ENCODE results near the gene SYS1. TPM values are rescaled to one million over a fixed set of nuclear protein-coding genes. Genes with fewer than 3 reads are reported as not detected.

SYS1 gene
- total RNA-seq, 5 donors from 2014 or later (not counting 1 experiment from before 2014, with no cell fraction given): 53.1 to 86.9 (median 58.2) TPM

DNA sequence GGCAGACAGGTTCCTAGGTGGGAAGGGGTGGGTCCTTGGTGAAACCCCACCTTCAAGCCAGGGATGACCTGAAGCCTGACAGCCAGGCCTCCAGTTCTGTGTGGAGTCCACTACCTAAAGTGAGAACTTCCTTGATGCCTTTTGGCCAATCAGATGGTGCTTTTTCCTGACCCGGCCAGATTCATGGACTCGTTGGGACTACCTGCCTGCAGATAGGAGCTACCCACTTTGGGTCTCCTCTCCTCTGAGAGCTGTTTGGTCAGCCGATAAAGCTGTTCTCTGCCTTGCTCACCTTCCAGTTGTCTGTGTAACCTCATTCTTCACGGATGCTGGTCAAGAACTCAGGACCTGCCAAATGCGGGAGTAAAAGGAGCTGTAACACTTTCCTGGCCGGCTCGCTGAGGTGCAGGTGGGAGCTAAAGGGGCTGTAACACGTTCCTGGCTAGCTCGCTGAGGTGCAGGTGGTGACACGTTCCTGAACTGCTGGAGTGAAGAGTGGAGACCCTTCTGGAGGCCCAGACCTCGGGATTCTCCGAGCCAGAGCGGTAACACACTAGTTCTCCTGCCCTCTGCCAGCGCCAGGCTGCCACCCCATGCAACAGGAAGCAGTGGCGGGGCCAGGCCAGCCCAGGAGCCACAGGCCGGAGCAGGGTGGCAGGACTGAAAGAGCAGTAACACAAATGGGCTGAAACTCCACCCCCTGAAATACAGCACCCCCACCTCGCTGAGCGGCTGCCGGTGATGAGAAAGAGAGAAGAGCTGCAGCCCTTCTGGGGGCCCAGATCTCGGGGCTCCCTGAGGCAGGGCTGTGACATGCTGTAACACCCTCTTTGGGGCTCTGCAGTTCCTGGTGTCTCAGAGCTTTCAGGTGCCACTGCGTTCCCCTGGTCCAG lies 31.5 kb downstream of the SYS1 start:
- no peak for ATAC-seq (replicated peaks in 1 of 4)
- Mint-ChIP-seq H3K27ac (no peak overlapping the region), H3K9me3 (peaks cover 0 to 3% (median 2%) of the 10 kb centered on the region in 3 donors), H3K36me3 (peaks cover 6% of the 10 kb centered on the region), H3K27me3 (no peaks in the 10 kb centered on the region), H3K4me1 (peaks cover 0 to 5% (median 0%) of the 10 kb centered on the region in 3 donors), H3K4me3 (no peak overlapping the region)
- Histone ChIP-seq H3K27me3 (replicated peaks in 1 of 2; ENCODE audit: control insufficient read depth in 2 of 2, extremely low read depth in 1 of 2, insufficient read depth in 2 of 2, low read length in 1 of 2) (no peaks in the 10 kb centered on the region), H3K4me1 (ENCODE audit: control insufficient read depth in 1 of 2, extremely low read depth in 1 of 2, insufficient read depth in 2 of 2, low read length in 2 of 2) (no peaks in the 10 kb centered on the region), H3K4me3 (ENCODE audit: control insufficient read depth in 1 of 2, extremely low read depth in 1 of 2, low read length in 1 of 2) (no peak overlapping the region), H3K36me3 (ENCODE audit: control insufficient read depth in 2 of 2, extremely low read depth in 1 of 2, insufficient read depth in 1 of 2, low read length in 1 of 2) (peaks cover 0 to 2% of the 10 kb centered on the region in 2 donors), H3K9me3 (no peaks in the 10 kb centered on the region), H3K27ac (ENCODE audit: low read length) (no peak overlapping the region)
- 98% methylated on average over 18 of the region's 21 CpGs for WGBS (ENCODE audit: insufficient coverage)
- CTCF ChIA-PET: interaction anchor here in 1 of 2 donors (1.3 kb wide), 1 partner anchor 13 kb away, joined by 4 read pairs; no protein-coding TSS in a partner anchor
- POLR2A ChIA-PET: no interaction called here
- DNase-seq: no peak

DNA sequence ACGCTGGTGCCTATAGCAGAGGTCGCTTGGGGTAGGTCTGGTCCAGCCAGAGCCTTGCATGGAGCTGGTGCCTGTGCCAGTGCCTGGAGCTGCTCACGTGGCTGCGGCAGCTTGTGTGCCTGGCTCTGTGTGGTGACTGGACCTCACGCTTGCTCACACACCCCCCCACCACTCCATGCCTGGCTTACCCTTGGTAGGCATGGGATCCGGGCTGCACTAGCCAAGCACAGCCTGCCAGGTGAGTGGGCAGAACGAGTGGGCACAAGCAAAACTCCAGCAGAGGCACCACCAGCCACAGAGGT lies 32.1 kb downstream of the SYS1 start:
- Histone ChIP-seq H3K36me3 (ENCODE audit: control insufficient read depth in 2 of 2, extremely low read depth in 1 of 2, insufficient read depth in 1 of 2, low read length in 1 of 2) (peaks cover 0 to 2% of the 10 kb centered on the region in 2 donors), H3K27me3 (replicated peaks in 1 of 2; ENCODE audit: control insufficient read depth in 2 of 2, extremely low read depth in 1 of 2, insufficient read depth in 2 of 2, low read length in 1 of 2) (no peaks in the 10 kb centered on the region), H3K4me1 (ENCODE audit: control insufficient read depth in 1 of 2, extremely low read depth in 1 of 2, insufficient read depth in 2 of 2, low read length in 2 of 2) (no peaks in the 10 kb centered on the region), H3K27ac (ENCODE audit: low read length) (no peak overlapping the region), H3K4me3 (ENCODE audit: control insufficient read depth in 1 of 2, extremely low read depth in 1 of 2, low read length in 1 of 2) (no peak overlapping the region), H3K9me3 (no peaks in the 10 kb centered on the region)
- DNase-seq (no peak), ATAC-seq (replicated peaks in 1 of 4) (no peak)
- WGBS (ENCODE audit: insufficient coverage): 83% methylated on average over 4 of the region's 7 CpGs
- Mint-ChIP-seq H3K36me3 (peaks cover 12% of the 10 kb centered on the region), H3K4me1 (peaks cover 0 to 5% (median 0%) of the 10 kb centered on the region in 3 donors), H3K27me3 (no peaks in the 10 kb centered on the region), H3K4me3 (no peak overlapping the region), H3K9me3 (peaks cover 3 to 9% (median 8%) of the 10 kb centered on the region in 3 donors), H3K27ac (no peak overlapping the region)
- ChIA-PET CTCF (interaction anchor here in 1 of 2 donors (1.3 kb wide), 1 partner anchor 12 kb away, joined by 4 read pairs; no protein-coding TSS in a partner anchor), POLR2A (no interaction called here)

DNA sequence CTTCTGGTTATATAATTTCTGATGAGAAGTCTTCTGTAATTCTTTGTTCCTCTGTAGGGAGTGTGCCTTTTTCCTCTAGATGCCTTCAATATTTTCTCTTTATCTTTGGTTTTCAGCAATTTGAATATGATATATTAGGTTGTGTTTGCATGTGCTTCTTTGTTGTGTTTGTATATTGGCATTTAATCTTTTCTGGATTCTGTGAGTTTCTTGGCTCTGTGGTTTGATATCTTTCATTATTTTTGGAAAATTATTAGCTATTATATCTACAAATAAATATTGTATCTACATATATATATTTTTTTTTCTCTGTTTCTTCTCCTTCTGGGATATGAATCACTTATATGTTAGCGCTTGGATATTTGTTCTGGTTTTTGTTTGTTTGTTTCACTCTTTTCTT lies 36.1 kb downstream of the SYS1 start:
- CTCF ChIA-PET: interaction anchor here in 1 of 2 donors (1.2 kb wide), 1 partner anchor 17 kb away, joined by 3 read pairs; the partner anchor contains the start of gene PIGT
- WGBS (ENCODE audit: insufficient coverage): no CpG with 5 or more reads among the region's 1 CpG

DNA sequence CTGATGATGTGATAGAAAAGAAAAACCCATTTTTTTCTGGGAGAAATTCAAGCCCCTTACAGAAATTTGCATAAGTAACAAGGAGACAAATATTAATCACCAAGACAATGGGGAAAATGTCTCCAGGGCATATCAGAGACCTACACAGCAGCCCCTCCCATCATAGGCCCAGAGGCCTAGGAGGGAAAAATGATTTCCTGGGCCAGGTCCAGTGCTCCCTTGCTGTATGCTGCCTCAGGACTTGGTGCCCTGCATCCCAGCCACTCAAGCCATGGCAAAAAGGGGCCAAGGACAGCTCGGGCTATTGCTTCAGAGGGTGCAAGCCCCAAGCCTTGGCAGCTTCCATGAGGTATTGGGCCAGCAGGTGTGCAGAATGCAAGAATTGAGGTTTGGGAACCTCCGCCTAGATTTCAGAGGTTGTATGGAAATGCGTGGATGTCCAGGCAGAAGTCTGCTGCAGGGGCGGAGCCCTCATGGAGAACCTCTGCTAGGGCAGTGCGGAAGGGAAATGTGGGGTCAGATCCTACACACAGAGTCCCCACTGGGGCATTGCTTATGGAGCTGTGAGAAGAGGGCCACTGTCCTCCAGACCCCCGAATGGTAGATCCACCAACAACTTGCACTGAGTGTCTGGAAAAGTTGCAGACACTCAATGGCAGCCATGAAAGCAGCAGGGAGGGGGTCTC lies 37.5 kb downstream of the SYS1 start:
- H3K27me3 ChIP-seq (replicated peaks in 1 of 2; ENCODE audit: control insufficient read depth in 2 of 2, extremely low read depth in 1 of 2, insufficient read depth in 2 of 2, low read length in 1 of 2): no peaks in the 10 kb centered on the region
- CTCF ChIA-PET: no interaction called here
- no peak for ATAC-seq (replicated peaks in 1 of 4)

More for the DNA sequence above, 36.1 kb downstream of the SYS1 start:
- Mint-ChIP-seq H3K4me1 (no peaks in the 10 kb centered on the region), H3K27ac (no peak overlapping the region), H3K36me3 (peaks cover 24% of the 10 kb centered on the region), H3K27me3 (no peaks in the 10 kb centered on the region), H3K9me3 (peaks cover 4 to 18% (median 9%) of the 10 kb centered on the region in 3 donors), H3K4me3 (no peak overlapping the region)
- ATAC-seq (replicated peaks in 1 of 4) (no peak), DNase-seq (no peak)
- Histone ChIP-seq H3K27ac (ENCODE audit: low read length) (no peak overlapping the region), H3K36me3 (ENCODE audit: control insufficient read depth in 2 of 2, extremely low read depth in 1 of 2, insufficient read depth in 1 of 2, low read length in 1 of 2) (peaks cover 0 to 2% of the 10 kb centered on the region in 2 donors), H3K4me1 (ENCODE audit: control insufficient read depth in 1 of 2, extremely low read depth in 1 of 2, insufficient read depth in 2 of 2, low read length in 2 of 2) (no peaks in the 10 kb centered on the region), H3K27me3 (replicated peaks in 1 of 2; ENCODE audit: control insufficient read depth in 2 of 2, extremely low read depth in 1 of 2, insufficient read depth in 2 of 2, low read length in 1 of 2) (no peaks in the 10 kb centered on the region), H3K4me3 (ENCODE audit: control insufficient read depth in 1 of 2, extremely low read depth in 1 of 2, low read length in 1 of 2) (no peak overlapping the region), H3K9me3 (no peaks in the 10 kb centered on the region)
- POLR2A ChIA-PET: no interaction called here

DNA sequence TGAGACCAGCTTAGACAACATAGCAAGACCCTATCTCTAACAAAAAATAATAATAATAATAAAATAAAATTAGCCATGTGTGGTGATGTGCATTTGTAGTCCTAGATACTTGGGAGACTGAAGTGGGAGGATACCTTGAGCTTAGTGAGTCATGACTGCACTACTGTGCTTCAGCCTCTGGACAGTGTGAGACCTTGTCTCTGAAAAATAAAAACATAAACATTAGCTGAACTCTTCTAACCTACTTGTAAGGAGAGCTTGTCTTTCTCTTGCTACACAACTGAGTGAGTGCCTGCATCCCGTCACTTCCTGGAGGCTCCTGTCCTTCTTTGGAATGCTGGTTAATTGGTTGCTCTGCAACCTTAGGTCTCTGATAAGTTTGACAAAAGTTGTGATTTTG lies 40.0 kb downstream of the SYS1 start:
- no CpG with 5 or more reads among the region's 1 CpG for WGBS (ENCODE audit: insufficient coverage)
- H3K4me3 ChIP-seq (ENCODE audit: control insufficient read depth in 1 of 2, extremely low read depth in 1 of 2, low read length in 1 of 2): no peak overlapping the region
- peaks cover 10 to 21% of the 10 kb centered on the region in 2 experiments for H3K4me1 ChIP-seq (ENCODE audit: control insufficient read depth in 1 of 2, extremely low read depth in 1 of 2, insufficient read depth in 2 of 2, low read length in 2 of 2)
- Mint-ChIP-seq H3K27ac (no peak overlapping the region), H3K4me3 (no peak overlapping the region), H3K9me3 (peaks cover 4 to 18% (median 9%) of the 10 kb centered on the region in 3 donors), H3K4me1 (peaks cover 16 to 18% (median 16%) of the 10 kb centered on the region in 3 donors), H3K36me3 (peaks cover 20% of the 10 kb centered on the region), H3K27me3 (peaks cover 0 to 3% of the 10 kb centered on the region in 2 donors)
- no peaks in the 10 kb centered on the region for H3K36me3 ChIP-seq (ENCODE audit: control insufficient read depth in 2 of 2, extremely low read depth in 1 of 2, insufficient read depth in 1 of 2, low read length in 1 of 2)
- CTCF ChIA-PET: interaction anchor here (0.6 kb wide), 2 partner anchors 30 to 36 kb away, joined by 3 to 4 read pairs; no protein-coding TSS in a partner anchor
- DNase-seq (no peak), ATAC-seq (replicated peaks in 1 of 4) (no peak)
- no peaks in the 10 kb centered on the region for H3K27me3 ChIP-seq (replicated peaks in 1 of 2; ENCODE audit: control insufficient read depth in 2 of 2, extremely low read depth in 1 of 2, insufficient read depth in 2 of 2, low read length in 1 of 2)
- POLR2A ChIA-PET: no interaction called here
- H3K27ac ChIP-seq (ENCODE audit: low read length): no peak overlapping the region
- H3K9me3 ChIP-seq: no peaks in the 10 kb centered on the region

More for the DNA sequence above, 37.5 kb downstream of the SYS1 start:
- H3K4me3 ChIP-seq (ENCODE audit: control insufficient read depth in 1 of 2, extremely low read depth in 1 of 2, low read length in 1 of 2): no peak overlapping the region
- H3K4me1 ChIP-seq (ENCODE audit: control insufficient read depth in 1 of 2, extremely low read depth in 1 of 2, insufficient read depth in 2 of 2, low read length in 2 of 2): peaks cover 2 to 6% of the 10 kb centered on the region in 2 experiments
- WGBS (ENCODE audit: insufficient coverage): 89% methylated on average over 6 of the region's 6 CpGs
- peaks cover 0 to 3% of the 10 kb centered on the region in 2 donors for H3K27me3 Mint-ChIP-seq
- POLR2A ChIA-PET: no interaction called here
- DNase-seq: no peak
- peaks cover 6 to 9% (median 7%) of the 10 kb centered on the region in 3 donors for H3K4me1 Mint-ChIP-seq
- H3K27ac Mint-ChIP-seq: no peak overlapping the region
- no peaks in the 10 kb centered on the region for H3K36me3 ChIP-seq (ENCODE audit: control insufficient read depth in 2 of 2, extremely low read depth in 1 of 2, insufficient read depth in 1 of 2, low read length in 1 of 2)
- peaks cover 4 to 18% (median 9%) of the 10 kb centered on the region in 3 donors for H3K9me3 Mint-ChIP-seq
- H3K27ac ChIP-seq (ENCODE audit: low read length): no peak overlapping the region
- peaks cover 24% of the 10 kb centered on the region for H3K36me3 Mint-ChIP-seq
- no peak overlapping the region for H3K4me3 Mint-ChIP-seq
- H3K9me3 ChIP-seq: no peaks in the 10 kb centered on the region

DNA sequence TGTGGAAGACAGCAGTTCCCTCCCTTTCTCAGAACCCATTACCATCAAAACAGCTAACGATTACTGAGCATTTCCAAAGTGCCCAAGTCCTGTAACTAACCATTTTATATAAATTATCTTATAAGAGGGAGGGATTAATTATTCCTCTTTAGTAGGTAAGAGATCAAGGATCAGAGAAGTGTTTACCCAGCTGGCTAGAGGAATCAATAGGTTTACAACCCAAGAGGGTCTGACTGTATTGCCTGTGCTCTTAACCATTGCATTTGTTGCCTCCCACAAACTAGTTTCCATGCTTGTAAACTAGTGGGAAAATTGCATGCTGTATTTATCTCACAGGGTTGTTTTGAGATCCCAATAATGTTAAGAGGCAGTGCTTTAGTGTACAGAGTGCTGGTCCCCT lies 41.5 kb downstream of the SYS1 start:
- no peak overlapping the region for H3K4me3 ChIP-seq (ENCODE audit: control insufficient read depth in 1 of 2, extremely low read depth in 1 of 2, low read length in 1 of 2)
- H3K27me3 ChIP-seq (replicated peaks in 1 of 2; ENCODE audit: control insufficient read depth in 2 of 2, extremely low read depth in 1 of 2, insufficient read depth in 2 of 2, low read length in 1 of 2): no peaks in the 10 kb centered on the region
- Mint-ChIP-seq H3K36me3 (peaks cover 18% of the 10 kb centered on the region), H3K4me3 (peak overlapping the region; percentile 79 to 83 (median 81)), H3K9me3 (peaks cover 4 to 16% (median 7%) of the 10 kb centered on the region in 3 donors), H3K27me3 (peaks cover 0 to 3% of the 10 kb centered on the region in 2 donors), H3K27ac (peak overlapping the region; percentile 66 to 71), H3K4me1 (peaks cover 22 to 24% (median 22%) of the 10 kb centered on the region in 3 donors)
- H3K4me1 ChIP-seq (ENCODE audit: control insufficient read depth in 1 of 2, extremely low read depth in 1 of 2, insufficient read depth in 2 of 2, low read length in 2 of 2): peaks cover 10 to 27% of the 10 kb centered on the region in 2 experiments
- WGBS (ENCODE audit: insufficient coverage): no CpG with 5 or more reads among the region's 1 CpG
- no peaks in the 10 kb centered on the region for H3K36me3 ChIP-seq (ENCODE audit: control insufficient read depth in 2 of 2, extremely low read depth in 1 of 2, insufficient read depth in 1 of 2, low read length in 1 of 2)
- no peak overlapping the region for H3K27ac ChIP-seq (ENCODE audit: low read length)
- ATAC-seq (replicated peaks in 1 of 4) (no peak), DNase-seq (no peak)
- no peaks in the 10 kb centered on the region for H3K9me3 ChIP-seq
- POLR2A ChIA-PET: interaction anchor here (0.6 kb wide), 2 partner anchors 31 to 385 kb away, joined by 3 to 5 read pairs; no protein-coding TSS in a partner anchor
- CTCF ChIA-PET: interaction anchor here (0.6 kb wide), 2 partner anchors 12 to 31 kb away, joined by 3 read pairs; no protein-coding TSS in a partner anchor
